Neuronal stem cell (in vitro differentiated cells): ENCODE results near the gene GBE1.
"Not testable (repeated sequence)": the region's sequence is repeated elsewhere in the genome, so short reads cannot be mapped to it uniquely, and the experiment has no call there.

Experiments used
- DNase-seq: peaks from one replicate; pipeline ENCODE4 v3.0.0-alpha.2; 2013; ENCODE audit warnings: low spot score
- H2AFZ ChIP-seq: one replicate; pipeline ENCODE4 v1.6.1; 2013; ENCODE audit warnings: mild to moderate bottlenecking, low read length, inconsistent platforms
- H2AK5ac ChIP-seq: 2 replicates; pipeline ENCODE4 v1.6.1; 2013; ENCODE audit warnings: low read depth, mild to moderate bottlenecking, inconsistent platforms, low read length, moderate library complexity, mixed read lengths
- H2BK120ac ChIP-seq: 2 replicates; pipeline ENCODE4 v1.6.1; 2013; ENCODE audit warnings: low read depth, mild to moderate bottlenecking, inconsistent platforms, low read length, moderate library complexity, mixed read lengths
- H2BK12ac ChIP-seq: one replicate; pipeline ENCODE4 v1.6.1; 2013; ENCODE audit warnings: low read length, inconsistent platforms
- H2BK15ac ChIP-seq: 2 replicates; pipeline ENCODE4 v1.6.1; 2013; ENCODE audit warnings: mild to moderate bottlenecking, low read length, inconsistent platforms, mixed read lengths
- H2BK5ac ChIP-seq: one replicate; pipeline ENCODE4 v1.6.1; 2013; ENCODE audit warnings: inconsistent platforms, mild to moderate bottlenecking, low read length, moderate library complexity
- H3K14ac ChIP-seq: one replicate; pipeline ENCODE4 v1.6.1; 2013; ENCODE audit warnings: low read length, inconsistent platforms
- H3K18ac ChIP-seq: 2 replicates; pipeline ENCODE4 v1.6.1; 2013; ENCODE audit warnings: low read length, inconsistent platforms
- H3K23ac ChIP-seq: 2 replicates; pipeline ENCODE4 v1.6.1; 2013; ENCODE audit warnings: low read depth, mild to moderate bottlenecking, mixed read lengths, low read length, inconsistent platforms; ENCODE audit not compliant: poor library complexity
- H3K27ac ChIP-seq: replicated peaks from 3 replicates; pipeline ENCODE4 v1.5.1; 2013; ENCODE audit warnings: low read length, inconsistent platforms
- H3K27me3 ChIP-seq, 3 experiments: 2 replicates each; pipeline ENCODE4 v1.6.1; 2013; ENCODE audit warnings: low read length in 3 of 3, mild to moderate bottlenecking in 2 of 3, inconsistent platforms in 1 of 3, low read depth in 1 of 3, mixed read lengths in 1 of 3, moderate library complexity in 1 of 3; ENCODE audit not compliant: control insufficient read depth in 3 of 3, insufficient read depth in 3 of 3
- H3K36me3 ChIP-seq, 2 donors: replicated peaks in 1 of 2; 2 replicates each; pipeline ENCODE4 v1.6.1; 2013; ENCODE audit warnings: low read length in 2 of 2; ENCODE audit not compliant: control insufficient read depth in 2 of 2, insufficient read depth in 2 of 2
- H3K4ac ChIP-seq: 2 replicates; pipeline ENCODE4 v1.6.1; 2013; ENCODE audit warnings: inconsistent platforms, mild to moderate bottlenecking, low read length, moderate library complexity
- H3K4me1 ChIP-seq, 2 donors: 1 replicate in 1 of 2; 2 replicates in 1 of 2; pipeline ENCODE4 v1.6.1; 2013; ENCODE audit warnings: low read length in 2 of 2, low read depth in 1 of 2; ENCODE audit not compliant: control insufficient read depth in 2 of 2, insufficient read depth in 1 of 2
- H3K4me2 ChIP-seq: one replicate; pipeline ENCODE4 v1.6.1; 2013; ENCODE audit warnings: mild to moderate bottlenecking, low read length, inconsistent platforms; ENCODE audit not compliant: insufficient read depth, poor library complexity, severe bottlenecking
- H3K4me3 ChIP-seq, 2 donors: 2 replicates each; pipeline ENCODE4 v1.5.1; 2013; ENCODE audit warnings: low read length in 2 of 2, mild to moderate bottlenecking in 2 of 2, inconsistent platforms in 1 of 2, moderate library complexity in 1 of 2
- H3K79me1 ChIP-seq: one replicate; pipeline ENCODE4 v1.6.1; 2013; ENCODE audit warnings: low read depth, mild to moderate bottlenecking, inconsistent platforms, low read length, moderate library complexity
- H3K9ac ChIP-seq: one replicate; pipeline ENCODE4 v1.6.1; 2013; ENCODE audit warnings: mild to moderate bottlenecking, low read depth, low read length, inconsistent platforms; ENCODE audit not compliant: poor library complexity
- H3K9me3 ChIP-seq, 2 donors: replicated peaks in 1 of 2; 2 replicates each; pipeline versions ENCODE3 to v1.6.1; 2013; ENCODE audit warnings: low read length in 2 of 2, mild to moderate bottlenecking in 2 of 2, inconsistent platforms in 1 of 2, low read depth in 1 of 2, mixed read lengths in 1 of 2, moderate library complexity in 1 of 2; ENCODE audit not compliant: control insufficient read depth in 2 of 2, insufficient read depth in 1 of 2
- H4K8ac ChIP-seq: one replicate; pipeline ENCODE4 v1.6.1; 2013; ENCODE audit warnings: low read depth, mild to moderate bottlenecking, inconsistent platforms, low read length, moderate library complexity
- H4K91ac ChIP-seq: one replicate; pipeline ENCODE4 v1.6.1; 2013; ENCODE audit warnings: low read length, low read depth, mild to moderate bottlenecking, inconsistent platforms; ENCODE audit not compliant: poor library complexity
- WGBS, 2 donors: extraction: QIAGEN DNeasy Blood & Tissue Kit; methylation state at CpG; one replicate each; pipeline ENCODE4 v1.1.7; 2013; ENCODE audit warnings: missing lambda C conversion rate in 2 of 2, mixed read lengths in 1 of 2; ENCODE audit not compliant: insufficient read length in 2 of 2, insufficient replicate concordance in 1 of 2; ENCODE audit errors: extremely low coverage in 2 of 2; 5-methylcytosine and 5-hydroxymethylcytosine counted together

GBE1 gene

DNA sequence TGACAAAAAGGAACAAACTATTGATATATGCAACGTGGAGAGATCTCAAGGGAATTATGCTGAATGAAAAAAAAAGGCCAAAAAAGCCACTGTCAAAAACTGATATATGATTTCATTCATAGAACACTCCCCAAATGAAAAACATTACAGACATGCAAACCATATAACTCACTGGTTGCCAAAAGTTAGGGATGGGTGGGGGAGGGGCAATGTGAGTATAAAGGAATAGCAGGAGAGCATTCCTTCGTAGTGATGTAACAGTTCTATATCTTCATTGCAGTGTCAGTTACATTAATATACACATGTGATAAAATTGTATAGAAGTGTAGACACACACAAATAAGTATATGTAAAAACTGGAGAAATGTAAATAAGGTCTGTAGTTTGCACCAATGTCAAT, 12.2 kb downstream of the GBE1 start:
- Histone ChIP-seq H4K8ac (no peak overlapping the region), H2AFZ (no peak overlapping the region), H2BK5ac (no peak overlapping the region), H2AK5ac (no peak overlapping the region), H3K4me2 (no peak overlapping the region), H3K4me1 (no peaks in the 10 kb centered on the region), H3K9ac (no peak overlapping the region), H3K23ac (no peak overlapping the region), H3K79me1 (no peaks in the 10 kb centered on the region), H3K9me3 (no peaks in the 10 kb centered on the region), H3K4ac (no peak overlapping the region), H3K36me3 (no peaks in the 10 kb centered on the region), H3K18ac (no peak overlapping the region), H3K4me3 (no peak overlapping the region), H3K14ac (no peak overlapping the region), H2BK15ac (no peak overlapping the region), H3K27me3 (no peaks in the 10 kb centered on the region), H2BK12ac (no peak overlapping the region), H2BK120ac (no peak overlapping the region), H4K91ac (no peak overlapping the region), H3K27ac (no peak overlapping the region)
- no CpG with 5 or more reads among the region's 2 CpGs for WGBS, 2 donors
- no peak for DNase-seq

DNA sequence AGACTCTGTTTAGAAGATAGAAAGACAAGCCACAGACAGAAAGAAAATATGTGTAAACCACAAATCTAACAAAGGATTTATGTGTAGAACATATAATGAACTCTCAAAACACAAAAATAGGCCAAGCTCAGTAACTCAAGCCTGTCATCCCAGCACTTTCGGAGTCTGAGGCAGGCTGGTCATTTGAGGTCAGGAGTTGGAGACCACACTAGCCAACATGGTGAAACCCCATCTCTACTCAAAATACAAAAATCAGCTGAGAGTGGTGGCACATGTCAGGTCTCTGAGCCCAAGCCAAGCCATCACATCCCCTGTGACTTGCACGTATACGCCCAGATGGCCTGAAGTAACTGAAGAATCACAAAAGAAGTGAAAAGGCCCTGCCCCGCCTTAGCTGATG, 14.2 kb downstream of the GBE1 start:
- not testable (repeated sequence) for H3K36me3 ChIP-seq, DNase-seq, H3K4me1 ChIP-seq, H2BK5ac ChIP-seq, H3K27me3 ChIP-seq, H2BK120ac ChIP-seq, H3K9ac ChIP-seq, H3K14ac ChIP-seq, H3K4me2 ChIP-seq, H3K23ac ChIP-seq, H2BK12ac ChIP-seq, H3K4ac ChIP-seq, H2BK15ac ChIP-seq, H3K27ac ChIP-seq, H3K79me1 ChIP-seq, H4K91ac ChIP-seq, H3K9me3 ChIP-seq, H4K8ac ChIP-seq, H3K4me3 ChIP-seq, H2AK5ac ChIP-seq, H3K18ac ChIP-seq, H2AFZ ChIP-seq
- WGBS, 2 donors: no CpG with 5 or more reads among the region's 4 CpGs

DNA sequence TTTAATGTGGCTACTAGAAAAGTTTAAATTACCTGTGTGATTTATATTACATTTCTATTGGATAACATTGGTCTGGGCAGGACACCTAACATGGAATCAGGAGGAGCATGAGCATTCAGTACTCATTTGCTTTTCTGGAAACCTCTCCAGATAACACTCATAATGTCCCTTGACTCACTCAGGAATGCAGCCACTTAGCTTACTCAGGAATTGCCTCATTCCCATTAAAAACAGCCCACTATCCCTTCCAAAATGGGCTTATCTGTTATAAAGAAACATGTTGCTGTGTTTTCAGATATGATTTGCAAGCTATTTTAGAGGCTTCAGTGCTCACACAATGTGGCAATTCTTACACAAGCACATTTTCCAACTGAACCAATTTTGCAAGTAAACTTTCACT, 17.1 kb downstream of the GBE1 start:
- Histone ChIP-seq H4K8ac (no peak overlapping the region), H3K79me1 (no peaks in the 10 kb centered on the region), H2BK15ac (no peak overlapping the region)

DNA sequence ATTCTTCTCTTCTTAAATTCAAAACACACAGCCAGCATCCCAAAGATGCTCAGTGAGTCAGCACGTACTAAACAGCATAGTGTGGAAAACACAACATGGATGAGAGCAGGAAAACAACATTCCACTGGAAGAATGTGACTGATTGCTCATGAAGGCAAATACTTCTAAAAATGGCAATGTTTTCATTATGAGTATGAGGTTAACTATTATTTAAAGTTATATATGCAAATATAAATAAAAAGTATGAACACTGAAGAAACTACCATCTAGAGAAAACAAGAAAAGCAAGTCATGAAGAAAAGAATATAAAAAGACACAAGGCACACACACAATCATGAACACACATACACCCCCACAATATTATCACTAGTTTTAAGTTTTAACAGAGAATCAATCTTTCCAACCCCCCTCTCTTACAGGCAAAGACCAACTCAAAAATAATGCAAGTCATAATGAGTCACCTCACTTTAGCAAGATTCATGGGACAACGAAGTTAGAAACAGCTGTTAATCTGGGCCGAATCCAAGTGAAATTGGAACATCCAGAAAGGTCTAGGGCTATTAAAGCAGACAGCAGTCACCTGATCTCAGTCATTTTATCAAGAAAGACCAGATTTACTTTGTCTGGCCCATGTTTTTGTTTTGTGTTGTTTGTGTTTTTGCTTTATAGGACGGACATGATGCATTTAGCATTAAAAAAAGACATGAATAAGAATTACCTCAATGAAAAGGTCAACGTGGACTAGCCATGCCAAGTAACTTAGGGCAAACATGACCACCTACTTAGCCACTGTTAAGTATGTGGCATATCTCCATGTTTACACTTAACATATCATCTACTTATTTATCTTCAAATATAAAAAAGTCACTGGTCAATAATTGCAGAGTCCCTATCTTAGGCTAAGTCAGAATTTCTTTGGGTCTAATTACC, 18.1 kb downstream of the GBE1 start:
- Histone ChIP-seq H2BK120ac (no peak overlapping the region), H2BK5ac (no peak overlapping the region), H3K18ac (no peak overlapping the region), H3K4me2 (no peak overlapping the region), H2BK12ac (no peak overlapping the region), H3K27me3 (no peaks in the 10 kb centered on the region), H2AK5ac (no peak overlapping the region), H3K4me3 (no peak overlapping the region), H4K8ac (no peak overlapping the region), H3K23ac (no peak overlapping the region), H2AFZ (no peak overlapping the region), H3K14ac (no peak overlapping the region), H3K4ac (no peak overlapping the region), H3K36me3 (no peaks in the 10 kb centered on the region), H3K9ac (no peak overlapping the region), H3K27ac (no peak overlapping the region), H3K9me3 (no peaks in the 10 kb centered on the region), H3K4me1 (peaks cover 0 to 2% of the 10 kb centered on the region in 2 donors), H2BK15ac (no peak overlapping the region), H3K79me1 (no peaks in the 10 kb centered on the region), H4K91ac (no peak overlapping the region)
- no peak for DNase-seq
- no CpG with 5 or more reads among the region's 5 CpGs for WGBS, 2 donors

More for the DNA sequence above, 17.1 kb downstream of the GBE1 start:
- Histone ChIP-seq H2AFZ (no peak overlapping the region), H3K4me3 (no peak overlapping the region), H3K9me3 (no peaks in the 10 kb centered on the region), H3K23ac (no peak overlapping the region), H2BK12ac (no peak overlapping the region), H3K27ac (no peak overlapping the region), H3K14ac (no peak overlapping the region), H3K27me3 (no peaks in the 10 kb centered on the region), H3K4me2 (no peak overlapping the region), H3K9ac (no peak overlapping the region), H3K18ac (no peak overlapping the region), H2AK5ac (no peak overlapping the region), H3K4ac (no peak overlapping the region), H2BK120ac (no peak overlapping the region), H3K36me3 (no peaks in the 10 kb centered on the region), H4K91ac (no peak overlapping the region), H3K4me1 (peaks cover 0 to 2% of the 10 kb centered on the region in 2 donors), H2BK5ac (no peak overlapping the region)
- no peak for DNase-seq
